IPS-15b (cell line): ENCODE data around the gene SBK3.
"Not testable (repeated sequence)": the region's sequence is repeated elsewhere in the genome, so short reads cannot be mapped to it uniquely, and the experiment has no call there.

Source experiments
- H3K27me3 ChIP-seq: one replicate; pipeline ENCODE4 v1.6.1; 2013; ENCODE audit warnings: low read length; ENCODE audit not compliant: control insufficient read depth, insufficient read depth
- H3K36me3 ChIP-seq: one replicate; pipeline ENCODE4 v1.6.1; 2013; ENCODE audit warnings: low read length; ENCODE audit not compliant: control insufficient read depth, insufficient read depth
- H3K4me1 ChIP-seq: one replicate; pipeline ENCODE4 v1.6.1; 2013; ENCODE audit warnings: mild to moderate bottlenecking, low read length; ENCODE audit not compliant: control insufficient read depth, insufficient read depth
- H3K4me3 ChIP-seq: one replicate; pipeline ENCODE4 v1.5.1; 2013; ENCODE audit warnings: low read depth, low read length
- H3K9ac ChIP-seq: one replicate; pipeline ENCODE4 v1.6.1; 2013; ENCODE audit warnings: low read depth, mild to moderate bottlenecking, low read length
- H3K9me3 ChIP-seq: one replicate; pipeline ENCODE4 v1.6.1; 2013; ENCODE audit warnings: mild to moderate bottlenecking, low read length; ENCODE audit not compliant: control insufficient read depth, insufficient read depth

Gene SBK3, protein sequence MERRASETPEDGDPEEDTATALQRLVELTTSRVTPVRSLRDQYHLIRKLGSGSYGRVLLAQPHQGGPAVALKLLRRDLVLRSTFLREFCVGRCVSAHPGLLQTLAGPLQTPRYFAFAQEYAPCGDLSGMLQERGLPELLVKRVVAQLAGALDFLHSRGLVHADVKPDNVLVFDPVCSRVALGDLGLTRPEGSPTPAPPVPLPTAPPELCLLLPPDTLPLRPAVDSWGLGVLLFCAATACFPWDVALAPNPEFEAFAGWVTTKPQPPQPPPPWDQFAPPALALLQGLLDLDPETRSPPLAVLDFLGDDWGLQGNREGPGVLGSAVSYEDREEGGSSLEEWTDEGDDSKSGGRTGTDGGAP

DNA sequence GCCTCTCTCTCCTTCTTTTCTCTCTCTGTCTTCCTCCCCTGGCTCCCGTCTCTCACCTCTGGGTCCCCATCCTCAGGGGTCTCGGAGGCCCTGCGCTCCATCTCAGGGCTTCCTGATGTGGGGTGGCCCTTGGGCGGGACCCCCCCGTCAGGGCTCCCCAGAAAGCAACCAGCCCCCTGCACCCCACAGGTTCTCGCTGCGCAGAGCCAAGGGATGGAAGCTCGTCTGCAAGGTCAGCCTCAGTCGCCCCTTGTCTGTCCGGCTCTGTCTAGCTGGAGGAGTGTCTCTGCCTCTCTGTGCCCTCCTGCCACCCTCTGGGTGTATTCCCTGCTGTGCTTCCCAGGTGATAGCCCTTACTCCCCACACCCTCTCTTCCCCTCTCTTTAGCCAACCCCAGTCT, at the start of gene SBK3:
TSS of gene SBK3 (minus strand) at position 101 of the 400 bp plus-strand sequence. CDS start at position 101, 0 bp downstream.
- Histone ChIP-seq H3K9ac (peak within 1 kb of the TSS; percentile 12), H3K27me3 (no peaks in the 10 kb centered on the region), H3K36me3 (no peaks in the 10 kb centered on the region), H3K4me3 (no peak within 1 kb of the TSS), H3K9me3 (no peaks in the 10 kb centered on the region), H3K4me1 (peaks cover 7% of the 10 kb centered on the region)

DNA sequence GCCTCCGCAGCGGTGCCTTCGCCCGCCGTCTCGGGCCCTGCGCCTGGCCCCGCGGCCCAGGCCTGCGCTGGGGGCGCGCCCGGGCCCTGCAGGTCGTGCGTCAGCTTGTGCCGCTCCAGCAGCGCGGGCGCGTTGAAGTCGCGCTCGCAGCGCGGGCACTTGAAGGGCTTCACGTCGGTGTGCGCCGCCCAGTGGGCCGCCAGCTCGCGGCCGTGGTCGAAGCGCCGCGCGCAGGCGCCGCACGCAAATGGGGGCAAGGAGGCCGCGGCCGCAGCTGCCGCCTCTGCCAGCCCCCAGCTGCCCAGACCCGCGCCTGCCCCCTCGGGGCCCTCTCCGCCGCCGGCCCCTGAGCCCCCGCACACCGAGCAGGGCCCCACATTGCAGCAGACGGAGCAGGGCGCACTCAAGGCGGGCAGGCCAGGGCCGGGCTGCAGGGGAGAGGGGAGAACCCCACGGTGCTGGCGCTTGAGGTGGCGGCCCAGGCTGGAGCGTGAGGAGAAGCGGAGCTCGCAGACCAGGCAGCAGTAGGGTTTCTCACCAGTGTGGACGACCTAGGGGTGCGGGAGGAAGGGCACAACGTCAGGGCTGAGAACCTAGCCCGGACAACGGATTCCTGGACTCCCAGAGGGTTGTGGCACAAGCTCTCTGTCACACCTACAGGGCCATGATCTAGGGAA, 47.9 kb upstream of the SBK3 start:
- no peaks in the 10 kb centered on the region for H3K27me3 ChIP-seq
- H3K36me3 ChIP-seq, result peaks cover 7% of the 10 kb centered on the region
- H3K4me3 ChIP-seq, result no peak overlapping the region
- H3K9me3 ChIP-seq, result no peaks in the 10 kb centered on the region
- no peak overlapping the region for H3K9ac ChIP-seq
- H3K4me1 ChIP-seq, result peaks cover under 1% of the 10 kb centered on the region

DNA sequence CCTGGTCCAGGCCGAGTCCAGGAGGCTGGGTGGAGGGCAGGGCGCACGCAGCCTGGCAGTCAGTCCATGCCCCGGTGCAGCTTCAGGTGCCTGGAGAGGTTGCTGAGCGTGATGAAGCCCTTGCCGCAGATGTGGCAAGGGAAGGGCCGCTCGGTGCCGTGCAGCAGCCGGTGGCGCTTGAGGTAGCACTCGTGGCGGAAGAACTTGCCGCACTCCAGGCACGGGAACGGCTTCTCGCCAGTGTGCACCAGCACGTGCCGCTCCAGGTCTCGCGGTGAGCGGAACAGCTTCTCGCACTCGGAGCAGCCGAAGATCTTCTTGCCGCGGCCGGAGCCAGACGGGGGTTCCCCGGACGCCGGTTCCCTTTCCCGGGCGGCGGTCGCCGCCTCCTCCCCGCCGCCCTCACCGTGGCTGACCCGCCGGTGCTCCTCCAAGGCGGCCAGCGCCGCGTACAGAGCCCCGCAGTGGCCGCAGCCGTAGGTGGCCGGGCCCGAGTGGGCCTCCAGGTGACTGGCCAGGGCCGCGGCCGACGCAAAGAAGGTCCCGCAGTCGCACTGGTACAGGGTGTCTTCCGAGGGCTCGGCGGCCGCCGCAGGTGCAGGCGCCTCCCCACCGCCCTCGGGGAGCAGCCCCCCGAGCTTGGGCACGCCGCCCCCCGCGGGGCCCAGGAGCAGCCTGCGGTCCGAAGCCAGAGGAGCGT, 47.2 kb upstream of the SBK3 start:
- Histone ChIP-seq H3K27me3 (no peaks in the 10 kb centered on the region), H3K4me1 (no peaks in the 10 kb centered on the region), H3K9me3 (no peaks in the 10 kb centered on the region), H3K4me3 (no peak overlapping the region), H3K9ac (no peak overlapping the region), H3K36me3 (peaks cover 7% of the 10 kb centered on the region)

DNA sequence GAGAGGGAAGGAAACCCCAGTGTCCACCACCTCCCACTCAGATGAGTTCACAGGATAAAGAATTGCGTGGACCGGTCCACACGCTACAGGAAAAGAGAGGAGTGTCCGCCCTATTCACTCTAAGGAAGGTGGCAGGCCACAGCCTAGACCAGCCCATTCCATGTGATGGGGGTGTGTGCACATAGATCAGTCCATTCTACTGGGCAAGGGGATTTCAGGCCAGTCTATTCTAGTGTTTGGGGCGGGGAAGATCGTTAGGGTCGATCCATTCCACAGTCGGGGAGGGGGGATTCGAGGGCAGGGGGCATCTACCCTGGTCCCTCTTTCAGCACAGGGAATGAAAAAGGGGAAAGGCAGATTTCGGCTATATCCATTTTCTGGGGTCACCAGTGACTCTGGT, 46.2 kb upstream of the SBK3 start:
- Histone ChIP-seq H3K9ac (no peak overlapping the region), H3K27me3 (no peaks in the 10 kb centered on the region), H3K4me3 (no peak overlapping the region), H3K4me1 (peaks cover 2% of the 10 kb centered on the region), H3K9me3 (no peaks in the 10 kb centered on the region), H3K36me3 (peaks cover 7% of the 10 kb centered on the region)

DNA sequence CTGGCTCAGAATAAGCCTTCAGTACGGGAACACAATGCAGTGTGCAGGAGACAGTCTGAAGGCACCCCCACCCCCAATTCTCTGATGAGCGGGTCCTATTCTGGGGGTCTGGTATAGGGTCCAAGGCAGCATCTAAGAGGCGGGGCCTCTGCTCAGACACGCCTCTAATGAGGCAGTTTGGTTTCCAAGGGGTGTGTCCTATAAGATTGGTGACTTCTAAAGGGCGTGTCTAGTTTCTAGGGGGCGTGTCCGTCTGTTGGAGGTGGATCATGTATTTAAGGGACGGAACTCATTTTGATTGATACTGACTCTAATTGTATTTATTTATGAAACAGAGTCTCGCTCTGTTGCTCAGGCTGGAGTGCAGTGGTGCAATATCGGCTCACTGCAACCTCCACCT, 45.3 kb upstream of the SBK3 start:
- Histone ChIP-seq H3K4me1 (peaks cover 2% of the 10 kb centered on the region), H3K27me3 (no peaks in the 10 kb centered on the region), H3K9me3 (no peaks in the 10 kb centered on the region), H3K9ac (no peak overlapping the region), H3K4me3 (no peak overlapping the region), H3K36me3 (peaks cover 4% of the 10 kb centered on the region)

DNA sequence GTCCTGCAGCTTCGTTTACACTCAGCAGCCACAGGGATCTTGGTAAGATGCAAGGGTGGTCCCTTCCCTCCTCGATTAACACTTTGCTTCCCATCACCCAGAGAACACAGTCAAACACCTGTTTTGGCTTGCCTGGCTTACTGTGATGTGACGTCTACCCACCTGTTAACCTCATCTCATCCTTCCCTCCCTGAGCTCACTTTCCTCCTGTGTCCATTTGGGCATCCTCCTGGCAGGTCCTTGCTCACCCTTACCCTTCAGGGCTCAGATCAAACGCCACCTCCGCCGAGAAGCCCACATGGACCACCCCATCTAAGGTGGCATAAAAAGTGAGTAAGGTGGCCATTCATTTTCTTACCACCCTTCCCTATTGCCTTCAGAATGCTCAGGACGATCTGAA, 44.8 kb upstream of the SBK3 start:
- no peak overlapping the region for H3K9ac ChIP-seq
- peaks cover 4% of the 10 kb centered on the region for H3K36me3 ChIP-seq
- no peaks in the 10 kb centered on the region for H3K27me3 ChIP-seq
- H3K9me3 ChIP-seq, result no peaks in the 10 kb centered on the region
- peaks cover 2% of the 10 kb centered on the region for H3K4me1 ChIP-seq
- H3K4me3 ChIP-seq, result no peak overlapping the region

DNA sequence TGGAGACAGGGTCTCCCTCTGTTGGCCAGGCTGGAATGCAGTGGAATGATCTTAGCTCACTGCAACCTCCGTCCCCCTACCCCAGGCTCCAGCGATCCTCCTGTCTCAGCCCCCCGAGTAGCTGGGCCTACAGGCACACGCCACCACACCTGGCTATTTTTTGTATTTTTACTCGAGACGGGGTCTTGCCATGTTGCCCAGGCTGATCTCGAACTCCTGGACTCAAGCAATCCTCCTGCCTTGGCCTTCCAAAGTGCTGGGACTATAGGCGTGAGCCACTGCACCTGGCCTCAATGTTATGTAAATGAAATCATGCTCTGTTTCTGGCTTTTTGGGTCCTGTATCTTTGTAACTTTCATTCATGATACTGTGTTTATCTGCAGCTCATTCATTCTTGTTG, 43.4 kb upstream of the SBK3 start:
- H3K27me3 ChIP-seq, result no peaks in the 10 kb centered on the region
- H3K4me1 ChIP-seq, result peaks cover 2% of the 10 kb centered on the region
- H3K36me3 ChIP-seq, result peaks cover 4% of the 10 kb centered on the region
- no peak overlapping the region for H3K4me3 ChIP-seq
- no peaks in the 10 kb centered on the region for H3K9me3 ChIP-seq
- H3K9ac ChIP-seq, result no peak overlapping the region

DNA sequence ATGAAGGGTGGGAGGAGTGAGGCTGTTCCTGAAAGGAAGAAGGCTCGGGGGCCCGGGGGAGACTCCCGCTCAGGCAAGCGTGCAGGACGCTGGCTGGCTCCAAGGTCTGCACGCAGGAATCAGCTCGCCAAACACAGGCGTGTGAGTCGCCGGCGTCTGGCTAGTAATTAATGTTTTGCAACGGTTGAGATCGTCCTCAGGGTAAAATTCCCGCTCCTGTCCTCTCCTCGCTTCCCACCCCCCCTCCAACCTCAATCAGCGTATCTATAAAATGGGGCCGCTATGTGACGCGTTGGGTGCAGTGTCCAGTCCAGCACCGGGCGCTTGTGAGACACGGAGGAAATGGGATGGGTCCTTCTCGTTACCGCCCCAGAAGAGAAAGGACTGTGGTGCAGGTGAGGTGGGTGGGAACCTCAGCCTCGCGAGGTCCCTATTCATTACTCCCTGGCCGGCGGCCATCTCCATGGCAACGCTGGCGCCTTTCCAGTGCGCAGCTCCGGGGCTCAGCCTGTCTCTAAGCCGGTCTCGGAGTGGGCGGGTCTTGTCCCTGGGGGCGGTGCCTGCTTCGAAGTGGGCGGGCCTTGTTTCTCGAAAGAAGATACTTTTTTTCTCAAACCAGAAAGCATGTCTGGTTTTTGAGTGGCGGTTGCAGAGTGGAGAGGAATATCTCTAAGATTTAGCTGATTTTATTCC, 41.8 kb upstream of the SBK3 start:
- H3K9me3 ChIP-seq, result no peaks in the 10 kb centered on the region
- H3K4me3 ChIP-seq, result peak overlapping the region; percentile 67
- H3K36me3 ChIP-seq, result peaks cover under 1% of the 10 kb centered on the region
- H3K27me3 ChIP-seq, result no peaks in the 10 kb centered on the region
- peaks cover 2% of the 10 kb centered on the region for H3K4me1 ChIP-seq
- H3K9ac ChIP-seq, result no peak overlapping the region

DNA sequence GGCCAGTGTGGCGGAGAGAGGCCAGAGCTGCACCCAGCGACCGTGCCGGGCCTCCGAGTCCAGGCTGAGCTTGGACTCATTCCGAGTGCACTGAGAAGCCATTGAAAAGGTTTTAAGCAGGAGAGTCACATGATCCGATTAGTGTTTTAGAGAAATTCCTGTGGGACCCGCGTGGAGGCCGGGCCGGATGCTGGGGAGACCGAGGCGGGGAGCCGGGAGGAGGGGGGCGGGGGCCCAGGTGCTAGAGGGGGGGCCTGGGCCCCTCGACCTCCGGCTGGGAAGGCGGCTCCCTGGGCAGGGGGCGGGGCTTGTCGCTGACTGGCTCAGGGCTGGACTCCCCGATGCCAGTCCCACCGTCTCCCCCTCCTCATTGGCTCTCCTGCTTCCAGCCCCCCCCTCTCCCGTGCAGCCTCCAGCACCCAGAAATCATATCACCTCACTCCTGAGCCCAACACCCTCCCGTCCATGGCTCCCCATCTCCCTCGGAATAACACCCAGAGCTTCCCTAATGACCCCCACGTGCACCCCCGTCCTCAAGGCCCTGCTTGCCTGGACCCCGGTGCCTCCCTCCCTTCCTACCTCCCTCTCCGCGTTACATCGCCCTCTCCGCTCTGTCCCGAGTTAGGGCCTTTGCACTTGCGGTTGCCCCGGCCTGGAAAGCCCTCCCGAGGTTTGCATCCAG, 40.5 kb upstream of the SBK3 start:
- H3K36me3 ChIP-seq, result no peaks in the 10 kb centered on the region
- H3K9me3 ChIP-seq, result no peaks in the 10 kb centered on the region
- peaks cover 5% of the 10 kb centered on the region for H3K4me1 ChIP-seq
- no peaks in the 10 kb centered on the region for H3K27me3 ChIP-seq
- peak overlapping the region; percentile 79 for H3K4me3 ChIP-seq
- no peak overlapping the region for H3K9ac ChIP-seq

DNA sequence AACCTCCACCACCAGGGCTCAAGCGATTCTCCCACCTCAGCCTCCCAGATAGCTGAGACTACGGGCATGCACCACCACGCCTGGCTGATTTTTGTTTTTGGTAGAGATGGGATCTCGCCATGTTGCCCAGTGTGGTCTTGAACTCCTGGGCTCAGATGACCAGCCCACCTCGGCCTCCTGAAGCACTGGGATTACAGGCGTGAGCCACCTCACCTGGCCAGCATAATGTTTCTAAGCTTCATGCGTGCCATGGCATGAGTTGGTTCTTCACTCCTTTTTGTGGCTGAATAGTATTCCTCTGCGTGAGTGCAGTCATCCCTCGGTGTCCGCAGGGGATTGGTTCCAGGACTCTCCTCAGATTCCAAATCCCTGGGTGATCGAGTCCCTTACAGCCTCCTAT, 39.5 kb upstream of the SBK3 start:
- no peaks in the 10 kb centered on the region for H3K9me3 ChIP-seq
- H3K36me3 ChIP-seq, result no peaks in the 10 kb centered on the region
- H3K9ac ChIP-seq, result no peak overlapping the region
- no peak overlapping the region for H3K4me3 ChIP-seq
- no peaks in the 10 kb centered on the region for H3K27me3 ChIP-seq
- peaks cover 5% of the 10 kb centered on the region for H3K4me1 ChIP-seq

DNA sequence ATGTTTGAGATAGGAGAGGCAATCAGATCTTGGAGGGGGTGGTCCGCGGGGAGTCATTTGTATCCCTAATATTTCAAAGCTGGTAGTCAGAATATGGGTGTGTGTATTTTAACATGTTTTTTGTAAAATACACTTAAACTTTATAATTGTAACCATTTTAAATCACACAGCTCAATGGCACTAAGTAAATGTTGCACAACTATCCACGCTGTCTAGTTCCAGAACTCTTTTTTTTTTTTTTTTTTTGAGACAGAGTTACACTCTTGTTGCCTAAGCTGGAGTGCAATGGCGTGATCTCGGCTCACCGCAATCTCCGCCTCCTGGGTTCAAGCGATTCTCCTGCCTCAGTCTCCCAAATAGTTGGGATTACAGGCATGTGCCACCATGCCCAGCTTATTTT, 38.6 kb upstream of the SBK3 start:
- not testable (repeated sequence) for H3K9me3 ChIP-seq, H3K4me3 ChIP-seq, H3K36me3 ChIP-seq, H3K9ac ChIP-seq, H3K27me3 ChIP-seq, H3K4me1 ChIP-seq
